Mucosa of descending colon (tissue), 3 donors: ENCODE measurements around the gene MCM9. TPM values are rescaled to one million over a fixed set of nuclear protein-coding genes. Genes with fewer than 3 reads are reported as not detected.

ENCODE experiments used
- ATAC-seq: fragments of 200-7000 bp; cut with Tn5 transposase; one replicate; pipeline ENCODE4 v1.9.1; 2020; ENCODE audit warnings: mild to moderate bottlenecking, moderate library complexity
- DNase-seq, 3 donors: peaks; one replicate each; pipeline ENCODE4 v3.0.0-alpha.2; 2020
- H3K36me3 ChIP-seq: fragments of 200-600 bp; one replicate; pipeline ENCODE4 v1.8.0; 2021; ENCODE audit warnings: low read depth, mild to moderate bottlenecking
- H3K4me1 ChIP-seq: fragments of 200-600 bp; one replicate; pipeline ENCODE4 v1.8.0; 2021; ENCODE audit warnings: low read depth, mild to moderate bottlenecking
- H3K4me3 ChIP-seq: fragments of 200-600 bp; one replicate; pipeline ENCODE4 v1.8.0; 2021; ENCODE audit warnings: mild to moderate bottlenecking
- H3K9me3 ChIP-seq: fragments of 200-600 bp; one replicate; pipeline ENCODE4 v1.8.0; 2021; ENCODE audit warnings: mild to moderate bottlenecking
- intact Hi-C, 2 donors: fragments of 100-400 bp; cut with DNase I in 1 of 2; cut with micrococcal nuclease in 1 of 2; formaldehyde crosslinking; loops; one replicate each; pipeline versions ENCODE4 v1.11.0 to v1.11.1; 2022; cut with DNase I, micrococcal nuclease
- total RNA-seq, 3 donors: library from RNA; stranded (reverse); fragmentation: NEBNext Ultra II Directional in 2 of 3; extraction: Animal tissue kit (Norgen Biotek cat#: 25700) in 2 of 3; gene quantifications; one replicate each; pipeline versions ENCODE4 v1.2.1 to v1.2.4, GENCODE V29; 2021 to 2023
- TF ChIP-seq, protein P1 (sequence below): fragments of 200-600 bp; IDR thresholded peaks from one replicate; pipeline ENCODE4 v1.8.0; 2022; ENCODE audit warnings: antibody characterized with exemption, mild to moderate bottlenecking
- donor health status: DM: no; HTN: no; CAD: no; lungs with moderate emphysema.
- donor health status: DM: no; HTN: no; CAD: no.
- donor health status: DM: no; HTN: yes; CAD: no.

MCM9 gene
- total RNA-seq, 3 donors from 2014 or later, result 15.7 to 26.3 (median 20.9) TPM

DNA sequence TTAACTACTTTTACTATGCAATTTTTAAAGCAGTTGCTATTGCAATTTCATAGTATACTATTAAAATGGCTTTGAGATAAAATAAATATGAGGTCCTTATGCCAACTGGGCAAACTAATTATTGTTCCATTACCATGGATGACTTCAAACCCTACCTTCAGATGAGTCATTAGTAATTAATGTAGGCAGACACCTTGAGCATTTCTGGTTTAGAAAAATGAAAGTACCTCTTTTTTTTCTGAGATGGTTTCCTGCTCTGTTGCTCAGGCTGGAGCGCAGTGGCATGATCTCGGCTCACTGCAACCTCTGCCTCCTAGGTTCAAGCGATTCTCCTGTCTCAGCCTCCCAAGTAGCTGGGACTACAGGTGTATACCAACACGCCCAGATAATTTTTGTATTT, 29.1 kb downstream of the MCM9 start:
- no peak for DNase-seq
- ATAC-seq, result no peak
- Histone ChIP-seq H3K9me3 (no peaks in the 10 kb centered on the region), H3K4me3 (no peak overlapping the region), H3K4me1 (no peaks in the 10 kb centered on the region), H3K36me3 (no peaks in the 10 kb centered on the region)
- intact Hi-C loops, result no loop called here
- TF ChIP-seq, protein P1, sequence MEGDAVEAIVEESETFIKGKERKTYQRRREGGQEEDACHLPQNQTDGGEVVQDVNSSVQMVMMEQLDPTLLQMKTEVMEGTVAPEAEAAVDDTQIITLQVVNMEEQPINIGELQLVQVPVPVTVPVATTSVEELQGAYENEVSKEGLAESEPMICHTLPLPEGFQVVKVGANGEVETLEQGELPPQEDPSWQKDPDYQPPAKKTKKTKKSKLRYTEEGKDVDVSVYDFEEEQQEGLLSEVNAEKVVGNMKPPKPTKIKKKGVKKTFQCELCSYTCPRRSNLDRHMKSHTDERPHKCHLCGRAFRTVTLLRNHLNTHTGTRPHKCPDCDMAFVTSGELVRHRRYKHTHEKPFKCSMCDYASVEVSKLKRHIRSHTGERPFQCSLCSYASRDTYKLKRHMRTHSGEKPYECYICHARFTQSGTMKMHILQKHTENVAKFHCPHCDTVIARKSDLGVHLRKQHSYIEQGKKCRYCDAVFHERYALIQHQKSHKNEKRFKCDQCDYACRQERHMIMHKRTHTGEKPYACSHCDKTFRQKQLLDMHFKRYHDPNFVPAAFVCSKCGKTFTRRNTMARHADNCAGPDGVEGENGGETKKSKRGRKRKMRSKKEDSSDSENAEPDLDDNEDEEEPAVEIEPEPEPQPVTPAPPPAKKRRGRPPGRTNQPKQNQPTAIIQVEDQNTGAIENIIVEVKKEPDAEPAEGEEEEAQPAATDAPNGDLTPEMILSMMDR, result no peak

GRCh38 chr6:118905084-118905483, 29.9 kb downstream of the MCM9 start:
- intact Hi-C loops, result no loop called here
- DNase-seq (no peak), ATAC-seq (no peak)
- Histone ChIP-seq H3K4me1 (peaks cover 7% of the 10 kb centered on the region), H3K36me3 (no peaks in the 10 kb centered on the region), H3K9me3 (no peaks in the 10 kb centered on the region), H3K4me3 (no peak overlapping the region)
- TF ChIP-seq, protein P1, result no peak

- H3K36me3 ChIP-seq, result no peaks in the 10 kb centered on the region
- DNase-seq (no peak), ATAC-seq (no peak)
- H3K4me1 ChIP-seq, result peaks cover 12% of the 10 kb centered on the region
- no peaks in the 10 kb centered on the region for H3K9me3 ChIP-seq
- intact Hi-C loops, result no loop called here
- H3K4me3 ChIP-seq, result no peak overlapping the region
- TF ChIP-seq, protein P1, result no peak
Measured at GRCh38 chr6:118903691-118904090, 31.3 kb downstream of the MCM9 start.

GRCh38 chr6:118903138-118903537, 31.8 kb downstream of the MCM9 start:
- no peak overlapping the region for H3K4me3 ChIP-seq
- ATAC-seq, result no peak
- no peaks in the 10 kb centered on the region for H3K36me3 ChIP-seq
- H3K4me1 ChIP-seq, result peaks cover 12% of the 10 kb centered on the region
- intact Hi-C loops, result no loop called here
- no peak for DNase-seq
- TF ChIP-seq, protein P1, result no peak
- no peaks in the 10 kb centered on the region for H3K9me3 ChIP-seq

GRCh38 chr6:118902726-118903125, 32.2 kb downstream of the MCM9 start:
- H3K4me3 ChIP-seq, result no peak overlapping the region
- intact Hi-C loops, result no loop called here
- ATAC-seq (no peak), DNase-seq (no peak)
- H3K36me3 ChIP-seq, result no peaks in the 10 kb centered on the region
- TF ChIP-seq, protein P1, result no peak
- H3K4me1 ChIP-seq, result peaks cover 12% of the 10 kb centered on the region
- no peaks in the 10 kb centered on the region for H3K9me3 ChIP-seq

- no peak overlapping the region for H3K4me3 ChIP-seq
- DNase-seq, result no peak
- peaks cover 12% of the 10 kb centered on the region for H3K4me1 ChIP-seq
- H3K36me3 ChIP-seq, result no peaks in the 10 kb centered on the region
- TF ChIP-seq, protein P1, result no peak
- no peak for ATAC-seq
- intact Hi-C loops, result no loop called here
- H3K9me3 ChIP-seq, result no peaks in the 10 kb centered on the region
Measured at GRCh38 chr6:118899948-118900347, 35.0 kb downstream of the MCM9 start.
